SK-N-SH treated with all-trans-retinoic acid at 6 μM for 48 hours (cell line): Measurements from ENCODE around the gene CCDC170.

Experiments
- ATAC-seq: fragments of 200-7000 bp; cut with Tn5 transposase; 3 replicates; pipeline ENCODE4 v1.9.1; 2020; ENCODE audit warnings: mild to moderate bottlenecking, moderate library complexity
- ARNTL ChIP-seq: fragments of 450-650 bp; formaldehyde crosslinking; IDR thresholded peaks from 2 replicates; pipeline ENCODE4 v1.5.0; 2020; ENCODE audit warnings: low read depth, mild to moderate bottlenecking, moderate library complexity, borderline replicate concordance
- BACH2 ChIP-seq: fragments of 250-450 bp; sonication (Bioruptor Pico); IDR thresholded peaks from 2 replicates; pipeline ENCODE4 v1.9.0; 2021; ENCODE audit warnings: mild to moderate bottlenecking, borderline replicate concordance
- CREB5 ChIP-seq: fragments of 250-450 bp; sonication (Bioruptor Pico); IDR thresholded peaks from 2 replicates; pipeline ENCODE4 v1.5.1; 2020; ENCODE audit warnings: low read depth, mild to moderate bottlenecking, moderate library complexity
- CSDC2 ChIP-seq: fragments of 250-450 bp; sonication (Bioruptor Pico); IDR thresholded peaks from 2 replicates; pipeline ENCODE4 v1.5.0; 2020; ENCODE audit warnings: mild to moderate bottlenecking, moderate library complexity
- CSRNP3 ChIP-seq: fragments of 250-450 bp; sonication (Bioruptor Pico); IDR thresholded peaks from 2 replicates; pipeline ENCODE4 v1.5.1; 2021; ENCODE audit warnings: mild to moderate bottlenecking, moderate library complexity
- ESRRG ChIP-seq: fragments of 250-450 bp; sonication (Bioruptor Pico); IDR thresholded peaks from 2 replicates; pipeline ENCODE4 v1.6.1; 2021; ENCODE audit warnings: mild to moderate bottlenecking
- GLIS3 ChIP-seq: fragments of 250-450 bp; sonication (Bioruptor Pico); IDR thresholded peaks from 2 replicates; pipeline ENCODE4 v1.5.0; 2020; ENCODE audit warnings: mild to moderate bottlenecking, moderate library complexity
- ISL1 ChIP-seq: fragments of 250-450 bp; sonication (Bioruptor Pico); IDR thresholded peaks from 2 replicates; pipeline ENCODE4 v2.1.2; 2022; ENCODE audit warnings: mild to moderate bottlenecking, moderate library complexity
- OSR1 ChIP-seq: fragments of 250-450 bp; sonication (Bioruptor Pico); IDR thresholded peaks from 2 replicates; pipeline ENCODE4 v1.8.0; 2022; ENCODE audit warnings: moderate library complexity, mild to moderate bottlenecking, inconsistent platforms
- PATZ1 ChIP-seq: fragments of 250-450 bp; sonication (Bioruptor Pico); IDR thresholded peaks from 2 replicates; pipeline ENCODE4 v1.8.0; 2020; ENCODE audit warnings: mild to moderate bottlenecking, moderate library complexity, borderline replicate concordance
- POU6F1 ChIP-seq: fragments of 250-450 bp; sonication (Bioruptor Pico); IDR thresholded peaks from 2 replicates; pipeline ENCODE4 v1.8.0; 2021; ENCODE audit warnings: low read depth, mild to moderate bottlenecking, moderate library complexity, borderline replicate concordance
- PPARA ChIP-seq: fragments of 250-450 bp; sonication (Bioruptor Pico); IDR thresholded peaks from 2 replicates; pipeline ENCODE4 v1.5.0; 2020; ENCODE audit warnings: mild to moderate bottlenecking, borderline replicate concordance
- RARB ChIP-seq: fragments of 250-450 bp; sonication (Bioruptor Pico); IDR thresholded peaks from 2 replicates; pipeline ENCODE4 v1.8.0; 2021; ENCODE audit warnings: mild to moderate bottlenecking, moderate library complexity
- SNAI2 ChIP-seq: fragments of 250-450 bp; sonication (Bioruptor Pico); IDR thresholded peaks from 2 replicates; pipeline ENCODE4 v1.5.0; 2020; ENCODE audit warnings: mild to moderate bottlenecking, moderate library complexity
- TCF4 ChIP-seq: fragments of 250-450 bp; sonication (Bioruptor Pico); IDR thresholded peaks from 2 replicates; pipeline ENCODE4 v1.8.0; 2021; ENCODE audit warnings: mild to moderate bottlenecking, moderate library complexity, borderline replicate concordance
- TOX ChIP-seq: fragments of 250-450 bp; sonication (Bioruptor Pico); IDR thresholded peaks from 2 replicates; pipeline ENCODE4 v1.8.0; 2021; ENCODE audit warnings: mild to moderate bottlenecking, moderate library complexity, borderline replicate concordance
- TSHZ2 ChIP-seq: fragments of 250-450 bp; sonication (Bioruptor Pico); IDR thresholded peaks from 2 replicates; pipeline ENCODE4 v1.5.0; 2020; ENCODE audit warnings: mild to moderate bottlenecking, moderate library complexity
- ZC3H10 ChIP-seq: fragments of 250-450 bp; sonication (Bioruptor Pico); IDR thresholded peaks from 2 replicates; pipeline ENCODE4 v1.5.1; 2021; ENCODE audit warnings: mild to moderate bottlenecking, moderate library complexity
- ZFP3 ChIP-seq: fragments of 250-450 bp; sonication (Bioruptor Pico); IDR thresholded peaks from 2 replicates; pipeline ENCODE4 v1.5.0; 2020; ENCODE audit warnings: mild to moderate bottlenecking, moderate library complexity
- ZFP30 ChIP-seq: fragments of 450-650 bp; formaldehyde crosslinking; IDR thresholded peaks from 2 replicates; pipeline ENCODE4 v1.5.0; 2022; ENCODE audit warnings: mild to moderate bottlenecking, moderate library complexity
- ZNF70 ChIP-seq: fragments of 450-650 bp; formaldehyde crosslinking; IDR thresholded peaks from 2 replicates; pipeline ENCODE4 v1.5.0; 2020; ENCODE audit warnings: mild to moderate bottlenecking, moderate library complexity
- ZNF8 ChIP-seq: fragments of 450-650 bp; formaldehyde crosslinking; IDR thresholded peaks from 2 replicates; pipeline ENCODE4 v1.5.0; 2020; ENCODE audit warnings: mild to moderate bottlenecking, moderate library complexity

CCDC170 gene

GRCh38 chr6:151537556-151537955 is 43.7 kb downstream of the CCDC170 start:
- ATAC-seq = no peak
- TF ChIP-seq ZFP3 (CRISPR knock-in tag) (no peak), ZNF8 (CRISPR knock-in tag) (no peak), TCF4 (CRISPR knock-in tag) (no peak), CREB5 (CRISPR knock-in tag) (no peak), ARNTL (CRISPR knock-in tag) (no peak), ZFP30 (CRISPR knock-in tag) (no peak), PATZ1 (CRISPR knock-in tag) (no peak), ZNF70 (CRISPR knock-in tag) (no peak), ESRRG (no peak), GLIS3 (CRISPR knock-in tag) (no peak), ISL1 (CRISPR knock-in tag) (no peak), PPARA (CRISPR knock-in tag) (no peak), TSHZ2 (CRISPR knock-in tag) (no peak), RARB (CRISPR knock-in tag) (no peak), CSDC2 (CRISPR knock-in tag) (no peak), ZC3H10 (CRISPR knock-in tag) (no peak), SNAI2 (no peak)
- TF ChIP-seq, all 23 proteins: peak for 0

GRCh38 chr6:151539506-151540268 is 45.9 kb downstream of the CCDC170 start:
- ATAC-seq = no peak
- TF ChIP-seq ZC3H10 (CRISPR knock-in tag) (no peak), ARNTL (CRISPR knock-in tag) (no peak), BACH2 (CRISPR knock-in tag) (no peak), CREB5 (CRISPR knock-in tag) (no peak), OSR1 (CRISPR knock-in tag) (no peak), ZFP3 (CRISPR knock-in tag) (no peak), ESRRG (no peak), CSRNP3 (CRISPR knock-in tag) (no peak), TOX (no peak), GLIS3 (CRISPR knock-in tag) (no peak), RARB (CRISPR knock-in tag) (no peak), CSDC2 (CRISPR knock-in tag) (no peak), ZFP30 (CRISPR knock-in tag) (no peak), SNAI2 (no peak), TSHZ2 (CRISPR knock-in tag) (no peak), ZNF8 (CRISPR knock-in tag) (no peak), PATZ1 (CRISPR knock-in tag) (no peak), POU6F1 (no peak), TCF4 (CRISPR knock-in tag) (no peak)
